Measurements from ENCODE around the gene SPDYE2. TPM values are rescaled to one million over a fixed set of nuclear protein-coding genes. Genes with fewer than 3 reads are reported as not detected.
A peak's percentile ranks its signal among the peaks of the same experiment; 100 is the strongest.
"Not testable (repeated sequence)": the region's sequence is repeated elsewhere in the genome, so short reads cannot be mapped to it uniquely, and the experiment has no call there.

The SPDYE2 gene
- not detected for total RNA-seq (2021; fragmentation: NEBNext Ultra II Directional; extraction: Animal tissue kit (Norgen Biotek cat#: 25700))
- long read RNA-seq, result 0 reads

GRCh38 chr7:102550808-102551422 lies at the start of gene SPDYE2:
Gene SPDYE2 (plus strand): TSS chr7:102551226. CDS start chr7:102553256, 2,030 bp downstream.
- not testable (repeated sequence) for H3K27ac Mint-ChIP-seq

GRCh38 chr7:102503141-102503540 lies 47.9 kb upstream of the SPDYE2 start:
- H3K36me3 Mint-ChIP-seq (ENCODE audit: low read depth); H3K4me1 Mint-ChIP-seq (ENCODE audit: low read depth); H3K4me3 Mint-ChIP-seq; H3K9me3 Mint-ChIP-seq; H3K27ac Mint-ChIP-seq; H3K27me3 Mint-ChIP-seq (ENCODE audit: insufficient read depth); DNase-seq: not testable (repeated sequence)

More at GRCh38 chr7:102550808-102551422, at the start of gene SPDYE2:
- not testable (repeated sequence) for H3K27me3 Mint-ChIP-seq (ENCODE audit: insufficient read depth); H3K36me3 Mint-ChIP-seq (ENCODE audit: low read depth); H3K4me1 Mint-ChIP-seq (ENCODE audit: low read depth); H3K9me3 Mint-ChIP-seq; H3K4me3 Mint-ChIP-seq; DNase-seq

GRCh38 chr7:102505298-102506185 lies 45.5 kb upstream of the SPDYE2 start:
- not testable (repeated sequence) for H3K4me3 Mint-ChIP-seq; H3K4me1 Mint-ChIP-seq (ENCODE audit: low read depth); DNase-seq; H3K27me3 Mint-ChIP-seq (ENCODE audit: insufficient read depth); H3K9me3 Mint-ChIP-seq; H3K36me3 Mint-ChIP-seq (ENCODE audit: low read depth)
- peak overlapping the region; percentile 96 for H3K27ac Mint-ChIP-seq

GRCh38 chr7:102507410-102508088 lies 43.5 kb upstream of the SPDYE2 start:
- H3K9me3 Mint-ChIP-seq; H3K27me3 Mint-ChIP-seq (ENCODE audit: insufficient read depth); H3K4me1 Mint-ChIP-seq (ENCODE audit: low read depth); H3K4me3 Mint-ChIP-seq; H3K27ac Mint-ChIP-seq; H3K36me3 Mint-ChIP-seq (ENCODE audit: low read depth); DNase-seq: not testable (repeated sequence)

GRCh38 chr7:102510575-102510974 lies 40.5 kb upstream of the SPDYE2 start:
- H3K36me3 Mint-ChIP-seq (ENCODE audit: low read depth); H3K4me1 Mint-ChIP-seq (ENCODE audit: low read depth); H3K27me3 Mint-ChIP-seq (ENCODE audit: insufficient read depth); DNase-seq; H3K27ac Mint-ChIP-seq; H3K4me3 Mint-ChIP-seq; H3K9me3 Mint-ChIP-seq: not testable (repeated sequence)

- H3K4me3 Mint-ChIP-seq; H3K9me3 Mint-ChIP-seq; DNase-seq; H3K27me3 Mint-ChIP-seq (ENCODE audit: insufficient read depth); H3K36me3 Mint-ChIP-seq (ENCODE audit: low read depth); H3K27ac Mint-ChIP-seq; H3K4me1 Mint-ChIP-seq (ENCODE audit: low read depth): not testable (repeated sequence)
These were observed 39.0 kb upstream of the SPDYE2 start for GRCh38 chr7:102511860-102512522.

- peak; percentile 17 for DNase-seq
- H3K27me3 Mint-ChIP-seq (ENCODE audit: insufficient read depth); H3K36me3 Mint-ChIP-seq (ENCODE audit: low read depth); H3K4me1 Mint-ChIP-seq (ENCODE audit: low read depth); H3K9me3 Mint-ChIP-seq: not testable (repeated sequence)
- peak overlapping the region; percentile 69 for H3K27ac Mint-ChIP-seq
- H3K4me3 Mint-ChIP-seq, result peak overlapping the region; percentile 66
These were observed 38.3 kb upstream of the SPDYE2 start for GRCh38 chr7:102512642-102513221.

- H3K9me3 Mint-ChIP-seq; H3K27me3 Mint-ChIP-seq (ENCODE audit: insufficient read depth); H3K27ac Mint-ChIP-seq; H3K36me3 Mint-ChIP-seq (ENCODE audit: low read depth); H3K4me1 Mint-ChIP-seq (ENCODE audit: low read depth); H3K4me3 Mint-ChIP-seq; DNase-seq: not testable (repeated sequence)
These were observed 35.9 kb upstream of the SPDYE2 start for GRCh38 chr7:102514881-102515721.

GRCh38 chr7:102515889-102516288 lies 35.1 kb upstream of the SPDYE2 start:
- DNase-seq; H3K4me1 Mint-ChIP-seq (ENCODE audit: low read depth); H3K36me3 Mint-ChIP-seq (ENCODE audit: low read depth); H3K9me3 Mint-ChIP-seq; H3K4me3 Mint-ChIP-seq; H3K27ac Mint-ChIP-seq; H3K27me3 Mint-ChIP-seq (ENCODE audit: insufficient read depth): not testable (repeated sequence)

GRCh38 chr7:102516951-102517350 lies 34.1 kb upstream of the SPDYE2 start:
- H3K4me3 Mint-ChIP-seq; H3K9me3 Mint-ChIP-seq; H3K27me3 Mint-ChIP-seq (ENCODE audit: insufficient read depth); H3K4me1 Mint-ChIP-seq (ENCODE audit: low read depth); H3K36me3 Mint-ChIP-seq (ENCODE audit: low read depth); H3K27ac Mint-ChIP-seq; DNase-seq: not testable (repeated sequence)

- not testable (repeated sequence) for H3K4me3 Mint-ChIP-seq; DNase-seq; H3K27me3 Mint-ChIP-seq (ENCODE audit: insufficient read depth); H3K9me3 Mint-ChIP-seq; H3K27ac Mint-ChIP-seq; H3K4me1 Mint-ChIP-seq (ENCODE audit: low read depth); H3K36me3 Mint-ChIP-seq (ENCODE audit: low read depth)
These were observed 33.4 kb upstream of the SPDYE2 start, which contains the start of gene RASA4B for GRCh38 chr7:102517550-102518147. Gene RASA4B (minus strand): TSS chr7:102517777. CDS start chr7:102517710, 67 bp downstream.

- H3K9me3 Mint-ChIP-seq, result not testable (repeated sequence)
These were observed 30.2 kb upstream of the SPDYE2 start for GRCh38 chr7:102520797-102521196.

More at GRCh38 chr7:102520797-102521196, 30.2 kb upstream of the SPDYE2 start:
- not testable (repeated sequence) for H3K4me1 Mint-ChIP-seq (ENCODE audit: low read depth); H3K27ac Mint-ChIP-seq; H3K4me3 Mint-ChIP-seq; H3K36me3 Mint-ChIP-seq (ENCODE audit: low read depth); H3K27me3 Mint-ChIP-seq (ENCODE audit: insufficient read depth)
- peak; percentile 50 for DNase-seq

All from HFFc6 (cell line).